ENCODE data around the gene AZI2. TPM values are rescaled to one million over a fixed set of nuclear protein-coding genes. Genes with fewer than 3 reads are reported as not detected.

AZI2 gene
- total RNA-seq, 1 experiment from 2014 or later, result 31.3 TPM

DNA sequence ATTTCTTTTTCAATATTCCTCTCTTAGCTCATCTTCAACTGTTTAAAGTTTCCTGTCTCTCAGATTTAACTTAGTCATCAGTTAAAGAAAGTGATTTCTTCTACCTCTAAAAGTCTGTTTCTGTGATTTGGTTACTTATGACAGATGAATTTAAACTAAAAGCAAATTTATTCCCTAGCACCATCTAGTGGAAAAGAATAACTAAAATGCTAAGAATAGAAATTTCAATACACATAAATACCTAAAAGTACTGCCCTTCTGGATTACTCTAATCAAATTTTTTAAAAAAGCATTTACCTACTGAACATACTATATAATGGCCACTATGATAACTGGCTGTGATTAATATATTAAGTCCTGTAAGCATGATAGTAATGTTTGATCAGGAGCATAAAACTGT is 14.1 kb downstream of the AZI2 start:
- ChIA-PET CTCF (no interaction called here), POLR2A (no interaction called here)
- Mint-ChIP-seq H3K27me3 (ENCODE audit: low read depth) (no peaks in the 10 kb centered on the region), H3K27ac (no peak overlapping the region), H3K9me3 (no peaks in the 10 kb centered on the region), H3K4me3 (no peak overlapping the region), H3K36me3 (peaks cover 11% of the 10 kb centered on the region), H3K4me1 (no peaks in the 10 kb centered on the region)
- ATAC-seq, result no peak
- DNase-seq (ENCODE audit: low spot score), result no peak
- TF ChIP-seq IRF2 (CRISPR knock-in tag; IDR thresholded peaks at IDR 0.05; ENCODE audit: borderline replicate concordance, low read depth), result no peak
- TF ChIP-seq, protein P1, sequence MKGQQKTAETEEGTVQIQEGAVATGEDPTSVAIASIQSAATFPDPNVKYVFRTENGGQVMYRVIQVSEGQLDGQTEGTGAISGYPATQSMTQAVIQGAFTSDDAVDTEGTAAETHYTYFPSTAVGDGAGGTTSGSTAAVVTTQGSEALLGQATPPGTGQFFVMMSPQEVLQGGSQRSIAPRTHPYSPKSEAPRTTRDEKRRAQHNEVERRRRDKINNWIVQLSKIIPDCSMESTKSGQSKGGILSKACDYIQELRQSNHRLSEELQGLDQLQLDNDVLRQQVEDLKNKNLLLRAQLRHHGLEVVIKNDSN (CRISPR knock-in tag; IDR thresholded peaks at IDR 0.05), result no peak
- TF ChIP-seq SOX15 (CRISPR knock-in tag; IDR thresholded peaks at IDR 0.05), result no peak
- TF ChIP-seq, protein P2, sequence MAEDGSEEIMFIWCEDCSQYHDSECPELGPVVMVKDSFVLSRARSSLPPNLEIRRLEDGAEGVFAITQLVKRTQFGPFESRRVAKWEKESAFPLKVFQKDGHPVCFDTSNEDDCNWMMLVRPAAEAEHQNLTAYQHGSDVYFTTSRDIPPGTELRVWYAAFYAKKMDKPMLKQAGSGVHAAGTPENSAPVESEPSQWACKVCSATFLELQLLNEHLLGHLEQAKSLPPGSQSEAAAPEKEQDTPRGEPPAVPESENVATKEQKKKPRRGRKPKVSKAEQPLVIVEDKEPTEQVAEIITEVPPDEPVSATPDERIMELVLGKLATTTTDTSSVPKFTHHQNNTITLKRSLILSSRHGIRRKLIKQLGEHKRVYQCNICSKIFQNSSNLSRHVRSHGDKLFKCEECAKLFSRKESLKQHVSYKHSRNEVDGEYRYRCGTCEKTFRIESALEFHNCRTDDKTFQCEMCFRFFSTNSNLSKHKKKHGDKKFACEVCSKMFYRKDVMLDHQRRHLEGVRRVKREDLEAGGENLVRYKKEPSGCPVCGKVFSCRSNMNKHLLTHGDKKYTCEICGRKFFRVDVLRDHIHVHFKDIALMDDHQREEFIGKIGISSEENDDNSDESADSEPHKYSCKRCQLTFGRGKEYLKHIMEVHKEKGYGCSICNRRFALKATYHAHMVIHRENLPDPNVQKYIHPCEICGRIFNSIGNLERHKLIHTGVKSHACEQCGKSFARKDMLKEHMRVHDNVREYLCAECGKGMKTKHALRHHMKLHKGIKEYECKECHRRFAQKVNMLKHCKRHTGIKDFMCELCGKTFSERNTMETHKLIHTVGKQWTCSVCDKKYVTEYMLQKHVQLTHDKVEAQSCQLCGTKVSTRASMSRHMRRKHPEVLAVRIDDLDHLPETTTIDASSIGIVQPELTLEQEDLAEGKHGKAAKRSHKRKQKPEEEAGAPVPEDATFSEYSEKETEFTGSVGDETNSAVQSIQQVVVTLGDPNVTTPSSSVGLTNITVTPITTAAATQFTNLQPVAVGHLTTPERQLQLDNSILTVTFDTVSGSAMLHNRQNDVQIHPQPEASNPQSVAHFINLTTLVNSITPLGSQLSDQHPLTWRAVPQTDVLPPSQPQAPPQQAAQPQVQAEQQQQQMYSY (CRISPR knock-in tag; IDR thresholded peaks at IDR 0.05), result no peak
- TF ChIP-seq, protein P3, sequence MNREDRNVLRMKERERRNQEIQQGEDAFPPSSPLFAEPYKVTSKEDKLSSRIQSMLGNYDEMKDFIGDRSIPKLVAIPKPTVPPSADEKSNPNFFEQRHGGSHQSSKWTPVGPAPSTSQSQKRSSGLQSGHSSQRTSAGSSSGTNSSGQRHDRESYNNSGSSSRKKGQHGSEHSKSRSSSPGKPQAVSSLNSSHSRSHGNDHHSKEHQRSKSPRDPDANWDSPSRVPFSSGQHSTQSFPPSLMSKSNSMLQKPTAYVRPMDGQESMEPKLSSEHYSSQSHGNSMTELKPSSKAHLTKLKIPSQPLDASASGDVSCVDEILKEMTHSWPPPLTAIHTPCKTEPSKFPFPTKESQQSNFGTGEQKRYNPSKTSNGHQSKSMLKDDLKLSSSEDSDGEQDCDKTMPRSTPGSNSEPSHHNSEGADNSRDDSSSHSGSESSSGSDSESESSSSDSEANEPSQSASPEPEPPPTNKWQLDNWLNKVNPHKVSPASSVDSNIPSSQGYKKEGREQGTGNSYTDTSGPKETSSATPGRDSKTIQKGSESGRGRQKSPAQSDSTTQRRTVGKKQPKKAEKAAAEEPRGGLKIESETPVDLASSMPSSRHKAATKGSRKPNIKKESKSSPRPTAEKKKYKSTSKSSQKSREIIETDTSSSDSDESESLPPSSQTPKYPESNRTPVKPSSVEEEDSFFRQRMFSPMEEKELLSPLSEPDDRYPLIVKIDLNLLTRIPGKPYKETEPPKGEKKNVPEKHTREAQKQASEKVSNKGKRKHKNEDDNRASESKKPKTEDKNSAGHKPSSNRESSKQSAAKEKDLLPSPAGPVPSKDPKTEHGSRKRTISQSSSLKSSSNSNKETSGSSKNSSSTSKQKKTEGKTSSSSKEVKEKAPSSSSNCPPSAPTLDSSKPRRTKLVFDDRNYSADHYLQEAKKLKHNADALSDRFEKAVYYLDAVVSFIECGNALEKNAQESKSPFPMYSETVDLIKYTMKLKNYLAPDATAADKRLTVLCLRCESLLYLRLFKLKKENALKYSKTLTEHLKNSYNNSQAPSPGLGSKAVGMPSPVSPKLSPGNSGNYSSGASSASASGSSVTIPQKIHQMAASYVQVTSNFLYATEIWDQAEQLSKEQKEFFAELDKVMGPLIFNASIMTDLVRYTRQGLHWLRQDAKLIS (CRISPR knock-in tag; IDR thresholded peaks at IDR 0.05; ENCODE audit: borderline replicate concordance), result no peak

DNA sequence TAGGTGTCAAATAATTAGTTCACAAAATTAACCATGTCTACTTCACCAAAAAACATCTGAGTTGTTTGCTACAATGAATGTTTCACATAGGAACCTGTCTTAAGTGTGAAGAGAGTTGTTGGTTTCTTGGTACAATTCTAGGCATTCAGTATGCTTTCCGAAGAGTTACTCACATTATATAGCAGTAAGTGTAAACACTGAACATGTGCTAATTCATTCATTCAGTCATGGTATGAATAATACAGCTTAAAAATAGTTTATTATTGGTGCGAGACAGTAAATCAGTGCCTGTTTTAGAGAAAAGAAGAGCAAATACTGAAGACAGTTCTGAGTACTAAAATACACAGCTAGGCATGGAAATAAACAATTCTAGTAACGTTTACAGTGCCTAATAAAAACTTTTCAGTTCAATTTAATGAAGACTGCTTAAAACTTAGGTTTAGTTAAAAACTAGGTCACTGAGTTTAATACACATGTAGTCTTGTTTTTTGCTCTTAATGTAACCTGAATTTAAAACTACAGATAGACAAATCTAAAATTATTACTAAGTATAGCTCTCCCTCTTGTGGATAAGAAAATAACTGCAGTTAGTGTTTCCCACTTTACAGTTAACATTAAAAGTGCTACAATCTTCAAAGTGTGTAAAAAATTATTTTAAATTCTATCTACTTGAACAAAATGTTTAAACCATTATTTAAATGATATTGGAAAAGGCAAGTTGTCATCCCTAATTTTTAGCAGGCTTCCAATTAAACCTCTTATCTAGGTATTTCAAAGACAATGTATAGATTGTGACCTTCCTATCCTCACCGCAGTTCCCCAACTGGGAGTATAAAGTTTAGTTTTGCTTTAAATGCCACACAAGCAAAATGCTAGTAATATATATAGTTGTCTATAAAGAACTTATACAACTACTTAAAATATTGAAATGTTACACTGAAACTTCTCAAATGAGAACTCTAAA is 20.2 kb downstream of the AZI2 start:
- Mint-ChIP-seq H3K36me3 (peaks cover 8% of the 10 kb centered on the region; the same call in 1 of the 2 replicates), H3K4me3 (no peak overlapping the region), H3K27me3 (ENCODE audit: low read depth) (no peaks in the 10 kb centered on the region), H3K27ac (no peak overlapping the region), H3K9me3 (no peaks in the 10 kb centered on the region), H3K4me1 (no peaks in the 10 kb centered on the region)
- DNase-seq (ENCODE audit: low spot score) (no peak), ATAC-seq (no peak)
- TF ChIP-seq ZBTB21 (CRISPR knock-in tag; IDR thresholded peaks at IDR 0.05; ENCODE audit: borderline replicate concordance) (no peak), KAT7 (CRISPR knock-in tag; IDR thresholded peaks at IDR 0.05; ENCODE audit: borderline replicate concordance) (no peak), PRRX2 (CRISPR knock-in tag; IDR thresholded peaks at IDR 0.05) (no peak)
- TF ChIP-seq, protein P4, sequence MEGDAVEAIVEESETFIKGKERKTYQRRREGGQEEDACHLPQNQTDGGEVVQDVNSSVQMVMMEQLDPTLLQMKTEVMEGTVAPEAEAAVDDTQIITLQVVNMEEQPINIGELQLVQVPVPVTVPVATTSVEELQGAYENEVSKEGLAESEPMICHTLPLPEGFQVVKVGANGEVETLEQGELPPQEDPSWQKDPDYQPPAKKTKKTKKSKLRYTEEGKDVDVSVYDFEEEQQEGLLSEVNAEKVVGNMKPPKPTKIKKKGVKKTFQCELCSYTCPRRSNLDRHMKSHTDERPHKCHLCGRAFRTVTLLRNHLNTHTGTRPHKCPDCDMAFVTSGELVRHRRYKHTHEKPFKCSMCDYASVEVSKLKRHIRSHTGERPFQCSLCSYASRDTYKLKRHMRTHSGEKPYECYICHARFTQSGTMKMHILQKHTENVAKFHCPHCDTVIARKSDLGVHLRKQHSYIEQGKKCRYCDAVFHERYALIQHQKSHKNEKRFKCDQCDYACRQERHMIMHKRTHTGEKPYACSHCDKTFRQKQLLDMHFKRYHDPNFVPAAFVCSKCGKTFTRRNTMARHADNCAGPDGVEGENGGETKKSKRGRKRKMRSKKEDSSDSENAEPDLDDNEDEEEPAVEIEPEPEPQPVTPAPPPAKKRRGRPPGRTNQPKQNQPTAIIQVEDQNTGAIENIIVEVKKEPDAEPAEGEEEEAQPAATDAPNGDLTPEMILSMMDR (IDR thresholded peaks at IDR 0.05), result peak; percentile 66
- ChIA-PET POLR2A (no interaction called here), CTCF (interaction anchor here (1.0 to 3.5 kb wide), 10 partner anchors 9 to 648 kb away, joined by 3 to 29 read pairs (median 4); partner anchors contain the start of genes AZI2, EOMES and ZCWPW2)
